H9 (cell line): ENCODE results near the gene BAZ2A. TPM values are rescaled to one million over a fixed set of nuclear protein-coding genes. Genes with fewer than 3 reads are reported as not detected.

Experiments
- DNase-seq: peaks from one replicate; pipeline ENCODE4 v3.0.0-alpha.2; 2017
- H2AFZ ChIP-seq: one replicate; pipeline ENCODE4 v1.6.1; 2013; ENCODE audit warnings: mild to moderate bottlenecking, low read length, control low read depth, moderate library complexity
- H2AK5ac ChIP-seq: 2 replicates; pipeline ENCODE4 v1.6.1; 2013; ENCODE audit warnings: low read length, control low read depth, mixed read lengths; ENCODE audit not compliant: insufficient read length
- H2BK120ac ChIP-seq: one replicate; pipeline ENCODE4 v1.6.1; 2013; ENCODE audit warnings: low read depth, mild to moderate bottlenecking, low read length, control low read depth, inconsistent platforms; ENCODE audit not compliant: poor library complexity, severe bottlenecking
- H2BK12ac ChIP-seq: 2 replicates; pipeline ENCODE4 v1.6.1; 2013; ENCODE audit warnings: low read length, control low read depth, mixed read lengths, low read depth; ENCODE audit not compliant: insufficient read length
- H2BK15ac ChIP-seq: 2 replicates; pipeline ENCODE4 v1.6.1; 2013; ENCODE audit warnings: low read depth, low read length, control low read depth
- H2BK20ac ChIP-seq: one replicate; pipeline ENCODE4 v1.6.1; 2013; ENCODE audit warnings: low read depth, mild to moderate bottlenecking, low read length, control low read depth, inconsistent platforms; ENCODE audit not compliant: poor library complexity, severe bottlenecking
- H2BK5ac ChIP-seq: 2 replicates; pipeline ENCODE4 v1.6.1; 2013; ENCODE audit warnings: low read length, control low read depth, mixed read lengths; ENCODE audit not compliant: insufficient read length
- H3K14ac ChIP-seq: 2 replicates; pipeline ENCODE4 v1.6.1; 2013; ENCODE audit warnings: low read length, control low read depth; ENCODE audit not compliant: insufficient read depth
- H3K18ac ChIP-seq: 2 replicates; pipeline ENCODE4 v1.6.1; 2013; ENCODE audit warnings: low read depth, mild to moderate bottlenecking, mixed read lengths, low read length, control low read depth; ENCODE audit not compliant: insufficient read length
- H3K23ac ChIP-seq: 2 replicates; pipeline ENCODE4 v1.6.1; 2013; ENCODE audit warnings: low read length, control low read depth, mixed read lengths, low read depth; ENCODE audit not compliant: insufficient read length
- H3K23me2 ChIP-seq: 2 replicates; pipeline ENCODE4 v1.6.1; 2013; ENCODE audit warnings: low read depth, mild to moderate bottlenecking, mixed read lengths, low read length, control low read depth; ENCODE audit not compliant: insufficient read length, poor library complexity, severe bottlenecking
- H3K27ac ChIP-seq: 2 replicates; pipeline ENCODE4 v1.5.1; 2013; ENCODE audit warnings: low read length, control low read depth, mixed read lengths, low read depth; ENCODE audit not compliant: insufficient read length
- H3K27me3 ChIP-seq: 2 replicates; pipeline ENCODE4 v1.6.1; 2013; ENCODE audit warnings: low read length, control low read depth, inconsistent platforms; ENCODE audit not compliant: insufficient read depth
- H3K4ac ChIP-seq: 2 replicates; pipeline ENCODE4 v1.6.1; 2013; ENCODE audit warnings: low read depth, mild to moderate bottlenecking, control low read depth, inconsistent platforms, low read length, moderate library complexity
- H3K4me1 ChIP-seq: 2 replicates; pipeline ENCODE4 v1.6.1; 2013; ENCODE audit warnings: low read length, control low read depth, inconsistent platforms; ENCODE audit not compliant: insufficient read depth
- H3K4me2 ChIP-seq: 2 replicates; pipeline ENCODE4 v1.6.1; 2013; ENCODE audit warnings: low read length, control low read depth, mixed read lengths; ENCODE audit not compliant: insufficient read length, insufficient read depth
- H3K56ac ChIP-seq: 2 replicates; pipeline ENCODE4 v1.6.1; 2013; ENCODE audit warnings: low read depth, mild to moderate bottlenecking, mixed read lengths, low read length, control low read depth; ENCODE audit not compliant: insufficient read length
- H3K79me1 ChIP-seq: 2 replicates; pipeline ENCODE4 v1.6.1; 2013; ENCODE audit warnings: low read depth, mild to moderate bottlenecking, moderate library complexity, low read length, control low read depth, inconsistent platforms; ENCODE audit not compliant: insufficient read depth, poor library complexity, severe bottlenecking
- H3K79me2 ChIP-seq: 2 replicates; pipeline ENCODE4 v1.6.1; 2013; ENCODE audit warnings: low read length, control low read depth, inconsistent platforms; ENCODE audit not compliant: insufficient read depth
- H3K9ac ChIP-seq: 2 replicates; pipeline ENCODE4 v1.6.1; 2013; ENCODE audit warnings: low read length, control low read depth, mixed read lengths; ENCODE audit not compliant: insufficient read length; ENCODE audit errors: extremely low read depth
- H3K9me3 ChIP-seq: one replicate; pipeline ENCODE4 v1.6.1; 2013; ENCODE audit warnings: low read depth, low read length, inconsistent platforms; ENCODE audit not compliant: control insufficient read depth
- H3T11ph ChIP-seq: one replicate; pipeline ENCODE4 v1.6.1; 2013; ENCODE audit warnings: mild to moderate bottlenecking, low read length, control low read depth, inconsistent platforms
- H4K20me1 ChIP-seq: one replicate; pipeline ENCODE4 v1.6.1; 2013; ENCODE audit not compliant: control insufficient read depth, insufficient read length, insufficient read depth
- H4K5ac ChIP-seq: 2 replicates; pipeline ENCODE4 v1.6.1; 2013; ENCODE audit warnings: low read depth, mild to moderate bottlenecking, mixed read lengths, low read length, control low read depth; ENCODE audit not compliant: insufficient read length
- H4K8ac ChIP-seq: replicated peaks from 2 replicates; pipeline ENCODE4 v1.6.1; 2013; ENCODE audit warnings: low read length, control low read depth, mixed read lengths, low read depth; ENCODE audit not compliant: insufficient read length
- H4K91ac ChIP-seq: 2 replicates; pipeline ENCODE4 v1.6.1; 2013; ENCODE audit warnings: low read depth, mild to moderate bottlenecking, moderate library complexity, mixed read lengths, low read length, control low read depth; ENCODE audit not compliant: insufficient read length
- H3K27ac Mint-ChIP-seq, 3 experiments: 2 replicates in 2 of 3; 3 replicates in 1 of 3; pipeline ENCODE4 v1.8.0; 2020 to 2021; ENCODE audit warnings: mixed read lengths in 3 of 3, mild to moderate bottlenecking in 1 of 3, moderate library complexity in 1 of 3
- H3K27me3 Mint-ChIP-seq: 2 replicates; pipeline ENCODE4 v1.8.0; 2021; ENCODE audit warnings: low read depth, mild to moderate bottlenecking, moderate library complexity, mixed read lengths
- H3K36me3 Mint-ChIP-seq, 3 experiments: 2 replicates in 2 of 3; 3 replicates in 1 of 3; pipeline ENCODE4 v1.8.0; 2020 to 2021; ENCODE audit warnings: low read depth in 3 of 3, mixed read lengths in 3 of 3; ENCODE audit not compliant: insufficient read depth in 1 of 3
- H3K4me1 Mint-ChIP-seq, 2 experiments: 2 replicates each; pipeline ENCODE4 v1.8.0; 2020; ENCODE audit warnings: mixed read lengths in 2 of 2
- H3K4me3 Mint-ChIP-seq, 2 experiments: 2 replicates in 1 of 2; 3 replicates in 1 of 2; pipeline ENCODE4 v1.8.0; 2020 to 2021; ENCODE audit warnings: mild to moderate bottlenecking in 2 of 2, mixed read lengths in 2 of 2, moderate library complexity in 1 of 2
- H3K9me3 Mint-ChIP-seq, 2 experiments: 2 replicates in 1 of 2; 3 replicates in 1 of 2; pipeline ENCODE4 v1.8.0; 2020; ENCODE audit warnings: mild to moderate bottlenecking in 2 of 2, mixed read lengths in 2 of 2, moderate library complexity in 1 of 2
- WGBS: extraction: QIAGEN DNeasy Blood & Tissue Kit; methylation state at CpG from one replicate; pipeline ENCODE4 v1.1.7; 2013; ENCODE audit warnings: missing lambda C conversion rate, low lambda C conversion rate, mixed read lengths; ENCODE audit not compliant: insufficient read length; ENCODE audit errors: extremely low coverage; 5-methylcytosine and 5-hydroxymethylcytosine counted together
- total RNA-seq: library from RNA; stranded (reverse); gene quantifications from 2 replicates; pipeline ENCODE4 v1.2.1, GENCODE V29; 2021
- TF ChIP-seq, protein P1 (sequence below): fragments of 200-600 bp; sonication (generic); conservative IDR thresholded peaks from 3 replicates; pipeline ENCODE4 v1.8.0; 2021; ENCODE audit warnings: antibody characterized with exemption, mild to moderate bottlenecking

BAZ2A gene
- total RNA-seq, 1 experiment from 2014 or later = 108 TPM

DNA sequence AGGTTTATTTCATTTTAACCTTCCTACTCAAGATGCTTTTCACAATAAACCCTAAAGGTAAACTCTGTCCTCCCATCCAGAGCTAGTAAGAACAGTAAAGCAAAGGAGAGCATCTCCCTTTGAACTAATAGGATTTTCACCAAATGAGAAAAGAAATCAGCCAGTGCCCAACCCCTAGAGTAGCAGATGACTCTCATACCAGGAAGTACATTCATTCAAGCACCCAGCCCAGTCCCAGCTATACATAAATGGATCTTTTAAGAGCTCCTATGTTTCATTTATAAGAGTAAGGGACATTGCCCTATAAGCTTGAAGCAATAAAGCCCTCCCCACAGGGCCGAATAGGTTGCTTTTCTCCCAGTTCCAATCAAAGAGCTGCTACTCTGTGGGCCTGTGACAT lies 7.6 kb downstream of the BAZ2A start:
- H3K4me1 Mint-ChIP-seq = peaks cover 6 to 12% of the 10 kb centered on the region in 2 experiments
- Histone ChIP-seq H3K23me2 (no peaks in the 10 kb centered on the region), H3K9ac (no peak overlapping the region), H3K4me2 (no peak overlapping the region), H2BK20ac (no peak overlapping the region), H3K18ac (no peak overlapping the region), H3K56ac (no peak overlapping the region), H4K8ac (no peak overlapping the region), H3T11ph (no peak overlapping the region), H3K4me1 (no peaks in the 10 kb centered on the region), H2BK120ac (no peak overlapping the region), H3K79me1 (peaks cover 17% of the 10 kb centered on the region), H3K14ac (no peak overlapping the region), H3K4ac (no peak overlapping the region), H3K27me3 (no peaks in the 10 kb centered on the region), H2BK12ac (no peak overlapping the region), H3K79me2 (peaks cover 27% of the 10 kb centered on the region; the same call in 1 of the 2 replicates), H3K23ac (no peak overlapping the region), H3K27ac (no peak overlapping the region), H4K5ac (no peak overlapping the region), H2AK5ac (no peak overlapping the region), H2AFZ (no peak overlapping the region), H3K9me3 (no peaks in the 10 kb centered on the region), H4K20me1 (no peaks in the 10 kb centered on the region), H2BK5ac (no peak overlapping the region), H2BK15ac (no peak overlapping the region), H4K91ac (no peak overlapping the region)
- H3K9me3 Mint-ChIP-seq = no peaks in the 10 kb centered on the region; a peak in 1 of 5 replicates
- H3K36me3 Mint-ChIP-seq = peaks cover 2 to 48% (median 33%) of the 10 kb centered on the region in 3 experiments
- TF ChIP-seq, protein P1, sequence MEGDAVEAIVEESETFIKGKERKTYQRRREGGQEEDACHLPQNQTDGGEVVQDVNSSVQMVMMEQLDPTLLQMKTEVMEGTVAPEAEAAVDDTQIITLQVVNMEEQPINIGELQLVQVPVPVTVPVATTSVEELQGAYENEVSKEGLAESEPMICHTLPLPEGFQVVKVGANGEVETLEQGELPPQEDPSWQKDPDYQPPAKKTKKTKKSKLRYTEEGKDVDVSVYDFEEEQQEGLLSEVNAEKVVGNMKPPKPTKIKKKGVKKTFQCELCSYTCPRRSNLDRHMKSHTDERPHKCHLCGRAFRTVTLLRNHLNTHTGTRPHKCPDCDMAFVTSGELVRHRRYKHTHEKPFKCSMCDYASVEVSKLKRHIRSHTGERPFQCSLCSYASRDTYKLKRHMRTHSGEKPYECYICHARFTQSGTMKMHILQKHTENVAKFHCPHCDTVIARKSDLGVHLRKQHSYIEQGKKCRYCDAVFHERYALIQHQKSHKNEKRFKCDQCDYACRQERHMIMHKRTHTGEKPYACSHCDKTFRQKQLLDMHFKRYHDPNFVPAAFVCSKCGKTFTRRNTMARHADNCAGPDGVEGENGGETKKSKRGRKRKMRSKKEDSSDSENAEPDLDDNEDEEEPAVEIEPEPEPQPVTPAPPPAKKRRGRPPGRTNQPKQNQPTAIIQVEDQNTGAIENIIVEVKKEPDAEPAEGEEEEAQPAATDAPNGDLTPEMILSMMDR = no peak
- H3K4me3 Mint-ChIP-seq = no peak overlapping the region
- no CpG with 5 or more reads among the region's 1 CpG for WGBS
- no peak for DNase-seq
- no peaks in the 10 kb centered on the region for H3K27me3 Mint-ChIP-seq
- no peak overlapping the region for H3K27ac Mint-ChIP-seq
